HG03558 (cell line): ENCODE measurements around the gene SRRM5.
"Not testable (repeated sequence)": the region's sequence is repeated elsewhere in the genome, so short reads cannot be mapped to it uniquely, and the experiment has no call there.

Experiments used
- ATAC-seq: cut with Tn5 transposase; IDR thresholded peaks from one replicate; pipeline ENCODE4 v1.9.1; 2021; ENCODE audit warnings: moderate number of reproducible peaks; ENCODE audit not compliant: unreplicated experiment; ENCODE audit errors: extremely low read depth

The SRRM5 gene

DNA sequence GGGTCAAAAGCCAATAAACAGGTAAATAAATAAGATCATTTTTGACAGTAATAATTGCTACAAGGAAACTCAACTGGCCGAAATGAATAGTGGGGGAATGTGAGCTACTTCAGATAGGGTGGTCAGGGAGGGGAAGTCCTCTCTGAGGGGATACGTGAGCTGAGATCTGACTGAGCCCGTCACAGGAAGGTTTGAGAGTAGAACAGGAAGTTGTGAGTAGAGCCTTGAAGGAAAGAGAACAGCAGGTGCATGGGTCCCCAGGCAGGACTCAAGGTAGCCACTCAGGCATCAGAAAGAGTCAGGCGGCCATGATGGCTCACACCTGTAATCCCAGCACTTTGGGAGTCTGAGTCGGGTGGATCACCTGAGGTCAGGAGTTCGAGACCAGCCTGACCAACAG, 22.2 kb upstream of the SRRM5 start:
- no peak for ATAC-seq

DNA sequence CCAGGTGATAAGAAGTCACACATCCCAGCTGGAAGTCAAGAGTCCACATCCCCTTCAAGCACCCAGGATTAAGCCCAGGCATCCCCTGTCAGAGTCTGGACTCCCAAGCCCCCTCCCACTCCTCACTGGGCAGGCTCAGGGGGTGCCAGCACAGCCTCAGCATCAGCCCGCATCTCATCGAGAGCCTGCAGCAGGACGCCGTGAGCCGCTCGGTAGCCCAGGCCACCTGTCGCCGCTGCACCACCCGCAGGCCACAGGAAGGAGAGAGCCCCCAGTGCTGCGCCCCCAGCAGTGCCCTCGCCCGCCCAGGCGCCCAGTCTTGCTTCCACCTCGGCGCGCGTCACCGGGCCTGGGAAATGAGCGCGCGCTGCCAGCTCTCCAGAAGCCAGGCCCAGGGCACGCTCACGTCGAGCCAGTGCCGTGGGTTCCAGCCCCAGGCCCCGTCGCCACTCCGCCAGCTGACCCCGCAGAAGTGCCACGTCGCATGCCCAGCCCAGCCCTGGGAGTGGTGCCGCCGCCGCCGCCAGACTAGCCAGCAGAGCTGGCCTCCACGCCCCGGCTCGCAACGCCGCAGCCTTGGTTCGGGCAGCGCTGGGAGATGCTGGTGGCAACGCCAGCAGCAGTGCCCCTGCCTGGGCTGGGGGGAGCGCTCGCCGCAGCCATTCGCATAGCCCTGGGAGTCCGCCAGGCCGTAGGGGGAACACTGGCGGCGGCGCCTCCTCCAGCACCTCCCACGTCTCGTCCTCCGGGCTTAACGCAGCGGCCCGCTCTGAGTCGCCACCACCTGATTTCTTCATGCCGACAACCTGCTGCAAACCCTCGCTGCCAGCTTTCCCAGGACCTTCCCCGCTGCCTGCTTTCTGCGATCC, 19.8 kb upstream of the SRRM5 start:
- ATAC-seq = no peak

DNA sequence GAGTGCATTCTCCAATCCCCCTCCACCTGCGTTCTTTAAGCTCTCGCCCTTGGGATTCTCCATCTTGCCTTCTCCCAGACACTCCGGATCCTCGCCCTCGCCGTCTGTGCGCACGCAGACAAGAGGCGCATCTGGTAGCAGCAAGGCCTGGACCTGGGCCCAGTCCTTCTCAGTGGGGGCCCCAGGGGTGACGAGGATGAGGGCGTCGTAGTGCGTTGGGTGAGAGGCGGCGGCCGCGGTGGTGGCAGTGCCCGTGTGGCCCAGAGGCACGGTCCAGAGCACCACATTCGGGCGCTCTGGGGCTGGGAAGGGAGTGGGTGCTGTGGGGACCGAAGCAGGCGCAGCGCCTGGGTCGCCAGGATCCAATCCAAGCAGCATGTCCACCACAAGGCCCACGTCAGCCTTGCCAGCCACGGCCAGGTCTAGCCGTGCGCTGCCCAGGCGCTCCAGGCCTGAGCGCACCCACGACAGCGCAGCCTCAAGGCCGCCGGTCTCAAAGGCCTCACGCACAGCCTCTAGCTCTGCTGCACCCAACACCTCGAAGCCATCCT, 19.0 kb upstream of the SRRM5 start:
- ATAC-seq = no peak

DNA sequence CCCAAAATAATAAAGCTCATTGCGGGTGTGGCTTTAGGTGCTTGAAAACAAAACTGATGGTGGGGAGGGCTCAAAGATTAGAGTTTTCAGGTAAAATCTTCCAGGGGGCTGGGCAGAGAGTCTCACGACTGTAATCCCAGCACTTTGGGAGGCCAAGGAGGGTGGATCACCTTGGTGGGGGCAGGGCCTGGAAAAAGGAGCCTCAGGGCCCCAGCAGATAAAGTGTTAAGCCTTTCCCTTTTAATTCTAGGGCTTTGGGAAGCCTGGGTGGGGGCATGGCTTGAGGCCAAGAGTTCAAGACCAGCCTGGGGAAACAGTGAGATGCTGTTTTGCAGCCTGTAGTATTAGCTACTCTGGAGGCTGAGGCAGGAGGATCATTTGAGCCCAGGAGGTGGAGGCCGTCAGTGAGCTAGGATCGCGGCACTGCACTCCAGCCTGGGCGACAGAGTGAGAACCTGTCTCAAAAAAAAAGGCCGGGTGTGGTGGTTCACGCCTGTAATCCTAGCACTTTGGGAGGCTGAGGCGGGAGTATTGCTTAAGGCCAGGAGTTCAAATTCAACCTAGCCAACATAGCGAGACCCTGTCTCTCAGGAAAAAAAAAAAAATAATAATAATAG, 17.7 kb upstream of the SRRM5 start:
- no peak for ATAC-seq

DNA sequence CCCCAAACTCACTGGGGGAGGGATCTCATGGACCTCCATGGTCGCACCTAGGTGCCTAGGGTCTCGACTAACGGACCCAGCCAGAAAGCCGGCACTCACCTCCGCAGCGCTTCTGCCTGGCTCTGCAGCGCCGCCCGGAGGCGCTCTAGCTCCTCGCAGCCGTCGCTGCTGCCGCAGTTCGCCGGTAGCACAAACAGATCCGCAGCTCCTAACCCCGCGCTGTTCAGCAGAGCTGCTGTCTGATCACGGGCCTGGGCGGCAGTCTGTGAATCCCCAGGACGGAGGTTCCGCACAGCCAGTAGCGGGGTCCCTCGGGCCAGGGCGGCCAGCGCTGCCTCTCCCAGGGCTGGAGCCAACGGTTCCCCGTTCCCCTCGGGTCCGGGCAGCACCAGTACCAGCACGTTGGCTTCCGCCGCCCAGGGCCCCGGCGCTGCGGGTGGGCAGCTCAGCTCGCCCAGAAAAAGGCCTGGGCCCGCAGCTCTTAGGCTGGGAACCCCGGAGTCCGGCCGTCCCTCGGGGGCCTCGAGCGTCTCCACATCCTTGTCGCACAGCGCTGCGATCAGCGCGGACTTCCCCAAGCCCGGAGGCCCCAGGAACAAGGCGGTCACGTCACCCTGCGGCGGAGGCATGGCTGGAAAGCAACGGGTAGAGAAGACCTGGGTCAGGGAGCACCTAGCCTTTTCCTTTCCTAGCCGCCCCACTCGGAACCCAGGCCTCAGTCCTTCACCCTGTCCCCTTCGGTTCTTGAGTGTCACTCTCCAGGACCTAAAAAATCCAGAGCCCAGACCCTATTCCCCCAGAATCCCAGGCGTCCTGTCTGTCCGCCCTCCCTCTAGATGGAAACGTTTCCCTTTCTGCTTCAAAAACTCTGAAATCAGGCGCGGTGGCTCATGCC, 16.9 kb upstream of the SRRM5 start:
- no peak for ATAC-seq

DNA sequence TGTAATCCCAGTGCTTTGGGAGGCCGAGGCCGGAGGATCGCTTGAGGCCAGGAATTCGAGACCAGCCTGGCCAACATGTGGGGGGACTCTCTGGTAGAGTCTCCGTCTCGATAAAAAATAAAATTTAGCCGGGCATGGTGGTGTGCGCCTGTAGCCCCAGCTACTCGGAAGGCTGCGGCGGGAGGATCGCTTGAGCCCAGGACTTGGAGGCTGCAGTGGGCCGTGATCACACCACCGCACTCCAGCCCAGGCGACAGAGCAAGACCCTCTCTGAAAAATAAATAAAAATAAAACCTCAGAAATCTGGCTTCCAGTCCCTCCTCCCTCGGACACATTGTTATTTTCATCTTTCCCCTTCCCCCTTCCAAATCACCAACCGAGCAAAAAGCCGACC, 16.3 kb upstream of the SRRM5 start:
- no peak for ATAC-seq

DNA sequence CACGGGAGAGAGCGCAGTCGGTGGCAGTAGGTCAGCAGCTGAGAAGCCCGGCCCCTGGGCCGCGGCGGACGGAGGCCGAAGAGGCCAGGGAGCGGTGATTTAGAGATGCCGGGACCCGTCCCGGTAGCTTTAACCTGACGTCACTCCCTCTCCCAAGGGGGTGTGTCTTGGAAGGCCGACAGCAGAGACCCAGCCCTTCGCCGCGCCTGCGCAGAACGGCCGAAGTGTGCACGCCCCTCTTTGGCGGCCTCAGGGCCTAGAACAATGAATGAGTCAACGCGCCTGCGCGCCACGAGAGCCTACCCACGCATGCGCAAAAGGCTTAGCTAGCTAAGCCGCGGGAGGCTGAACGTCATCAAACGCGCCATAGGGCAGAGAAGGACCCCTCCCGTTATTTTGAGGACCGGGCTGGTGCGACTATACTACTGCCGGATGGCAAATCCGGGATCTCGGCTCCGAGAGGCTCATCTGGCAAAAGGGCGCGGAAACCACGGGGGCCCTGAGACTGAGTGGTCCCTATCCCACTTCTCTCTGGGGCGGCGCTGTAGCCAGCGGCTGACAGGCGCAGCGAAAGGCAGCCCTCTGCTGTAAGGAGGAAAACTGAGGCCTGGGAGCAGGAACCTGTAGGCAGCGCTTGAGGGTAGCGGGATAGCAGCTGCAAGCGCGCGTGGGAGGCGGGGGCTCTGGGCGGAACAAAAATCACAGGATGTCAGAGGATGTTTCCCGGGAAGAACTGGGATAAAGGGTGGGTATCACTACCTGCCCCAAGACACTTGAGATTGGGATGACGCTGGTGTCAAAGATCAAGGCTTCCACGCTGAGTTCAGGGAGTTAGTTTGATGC, 15.7 kb upstream of the SRRM5 start, which contains the start of the genes IRGQ and ZNF576:
TSS of gene IRGQ (minus strand) at position 136 of the 843 bp plus-strand sequence. CDS start 796 bp downstream, outside the sequence.
TSS of gene ZNF576 (plus strand) at position 597 of the 843 bp plus-strand sequence. CDS start 514 bp downstream, outside the sequence.
- ATAC-seq = peak; percentile 58

DNA sequence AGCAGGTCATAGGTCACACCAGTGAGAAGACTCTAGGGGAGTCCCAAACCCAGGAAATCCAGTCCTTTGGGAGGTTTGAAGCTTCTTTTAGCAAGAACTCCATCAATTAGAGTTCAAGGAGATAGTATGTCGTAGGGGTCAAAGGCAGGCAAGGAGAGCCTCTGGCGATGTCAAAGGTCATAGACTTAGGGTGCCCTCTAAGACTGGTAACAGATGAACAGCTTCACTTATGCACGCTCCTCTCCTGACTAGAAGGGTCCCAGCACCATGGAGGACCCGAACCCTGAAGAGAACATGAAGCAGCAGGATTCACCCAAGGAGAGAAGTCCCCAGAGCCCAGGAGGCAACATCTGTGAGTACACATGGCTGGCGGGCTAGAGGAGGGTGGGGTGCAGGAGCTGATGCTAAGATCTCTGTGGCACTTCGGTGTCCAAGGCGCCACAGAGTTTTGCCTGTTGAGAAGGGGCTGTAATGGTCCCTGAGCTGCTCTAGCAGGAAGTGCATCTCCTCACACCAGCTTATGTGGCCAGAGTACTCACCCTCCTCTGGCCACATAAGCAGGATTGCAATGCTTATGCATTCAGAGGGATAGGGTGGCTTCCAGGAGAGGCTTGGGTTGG, 14.9 kb upstream of the SRRM5 start:
- ATAC-seq = no peak

DNA sequence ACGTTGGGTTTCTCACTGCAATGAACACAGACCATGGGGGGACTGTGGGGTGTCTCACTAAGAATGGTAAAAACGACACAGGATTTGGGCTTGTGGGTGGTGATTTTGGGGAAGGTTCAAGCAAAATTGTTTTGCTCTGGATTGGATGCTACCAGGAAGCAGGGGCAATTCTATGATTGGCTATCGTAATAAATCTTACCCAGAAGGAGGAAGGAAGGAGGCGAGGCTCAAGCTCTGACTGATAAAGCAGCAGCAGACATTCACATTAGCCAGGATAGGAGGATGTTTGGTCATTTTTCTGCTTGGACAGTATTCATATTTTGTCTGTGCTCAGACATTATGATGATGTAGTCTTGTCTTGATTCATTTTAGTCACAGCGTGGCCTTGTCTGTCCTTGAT, 14.0 kb upstream of the SRRM5 start:
- ATAC-seq = no peak

DNA sequence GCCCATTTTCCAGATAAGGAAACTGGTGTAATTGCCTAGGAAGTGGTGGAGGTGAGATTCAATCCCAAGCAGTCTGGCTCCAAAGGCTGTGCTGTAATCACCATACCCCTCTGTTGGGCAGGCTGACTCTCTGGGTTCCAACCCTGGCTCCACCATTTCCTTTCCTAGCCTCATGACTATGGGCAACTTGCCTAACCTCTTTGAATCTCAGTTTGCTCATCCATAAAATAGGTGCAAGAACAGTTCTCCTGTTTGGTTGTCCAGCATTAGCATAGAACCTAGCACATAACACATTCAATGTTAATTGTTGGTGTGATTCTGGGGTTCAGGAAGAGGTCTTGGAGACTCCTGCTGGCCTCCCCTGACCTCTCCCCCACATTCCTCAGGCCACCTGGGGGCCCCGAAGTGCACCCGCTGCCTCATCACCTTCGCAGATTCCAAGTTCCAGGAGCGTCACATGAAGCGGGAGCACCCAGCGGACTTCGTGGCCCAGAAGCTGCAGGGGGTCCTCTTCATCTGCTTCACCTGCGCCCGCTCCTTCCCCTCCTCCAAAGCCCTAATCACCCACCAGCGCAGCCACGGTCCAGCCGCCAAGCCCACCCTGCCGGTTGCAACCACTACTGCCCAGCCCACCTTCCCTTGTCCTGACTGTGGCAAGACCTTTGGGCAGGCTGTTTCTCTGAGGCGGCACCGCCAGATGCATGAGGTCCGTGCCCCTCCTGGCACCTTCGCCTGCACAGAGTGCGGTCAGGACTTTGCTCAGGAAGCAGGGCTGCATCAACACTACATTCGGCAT, 13.2 kb upstream of the SRRM5 start:
- ATAC-seq = no peak

DNA sequence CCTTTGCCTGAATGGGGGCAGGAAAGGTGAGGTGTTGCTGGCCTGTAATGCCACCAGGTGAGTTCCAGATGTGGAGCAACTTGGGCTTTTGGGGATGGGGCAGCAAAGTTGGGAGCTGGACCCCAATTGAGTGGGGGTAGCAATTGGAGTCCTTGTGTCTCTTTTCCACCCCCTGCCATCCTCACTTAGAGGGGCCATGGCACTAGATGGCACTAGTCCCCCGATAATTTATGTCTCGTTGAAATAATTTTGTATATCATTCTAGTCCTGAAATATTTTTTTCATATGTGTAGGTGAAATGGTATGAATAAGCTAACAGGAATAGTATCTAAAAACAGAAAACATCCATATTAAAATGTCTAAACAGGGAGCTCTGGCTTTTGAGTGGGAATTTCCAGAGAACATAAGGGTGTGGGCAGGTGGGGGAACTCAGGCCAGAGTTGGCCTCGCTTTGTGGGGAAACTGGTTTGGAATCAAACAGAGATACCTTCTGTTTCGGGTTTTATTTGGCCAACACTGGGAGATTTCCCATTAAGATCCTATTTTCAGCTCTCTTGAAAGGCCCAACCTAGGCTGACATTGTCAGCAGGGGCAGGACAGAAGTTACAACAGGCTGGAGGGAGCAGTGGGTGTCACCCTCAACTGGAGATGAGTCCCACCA, 12.1 kb upstream of the SRRM5 start:
- no peak for ATAC-seq

DNA sequence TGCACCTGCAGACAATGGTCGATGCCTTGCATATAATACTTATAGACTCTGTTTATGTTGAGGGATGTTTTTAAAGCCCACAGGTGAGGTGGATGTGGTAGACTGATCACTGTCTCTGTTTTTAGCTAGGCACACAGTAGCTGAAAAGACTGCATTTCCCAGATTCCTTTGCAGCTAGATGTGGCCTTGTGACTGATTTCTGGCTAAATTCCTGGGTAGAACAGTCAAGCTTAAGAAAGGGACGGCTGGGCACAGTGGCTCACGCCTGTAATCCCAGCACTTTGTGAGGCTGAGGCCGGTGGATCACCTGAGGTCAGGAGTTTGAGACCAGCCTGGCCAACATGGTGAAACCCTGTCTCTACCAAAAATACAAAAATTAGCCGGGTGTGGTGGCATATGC, 11.6 kb upstream of the SRRM5 start:
- not testable (repeated sequence) for ATAC-seq

DNA sequence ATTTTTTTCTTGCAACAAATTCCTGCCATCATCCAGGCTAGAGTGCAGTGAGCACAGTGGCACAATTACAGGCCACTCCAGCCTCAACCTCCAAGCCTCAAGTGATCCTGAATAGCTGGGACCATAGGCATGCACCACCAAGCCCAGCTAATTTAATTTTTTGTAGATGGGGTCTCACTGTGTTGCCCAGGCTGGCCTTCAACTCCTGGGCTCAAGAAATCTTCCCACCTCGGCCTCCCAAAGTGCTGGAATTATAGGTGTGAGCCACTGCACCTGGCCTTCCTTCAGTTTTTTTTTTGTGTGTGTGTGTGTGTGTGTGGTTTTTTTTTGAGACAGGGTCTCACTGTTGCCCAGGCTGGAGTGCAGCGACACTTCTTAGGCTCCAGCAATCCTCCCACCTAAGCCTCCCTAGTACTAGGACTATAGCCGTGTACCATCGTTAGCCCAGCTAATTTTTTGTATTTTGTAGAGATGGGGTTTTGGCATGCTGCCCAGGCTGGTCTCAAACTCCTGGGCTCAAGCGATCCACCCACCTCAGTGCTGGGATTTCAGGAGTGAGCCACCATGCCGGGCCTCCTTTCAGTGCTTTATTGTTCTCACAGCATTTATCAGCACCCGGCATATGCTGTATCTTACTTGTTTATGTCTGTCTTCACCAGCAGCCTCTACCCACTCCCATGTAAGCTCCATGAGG, 5.9 kb upstream of the SRRM5 start:
- no peak for ATAC-seq

DNA sequence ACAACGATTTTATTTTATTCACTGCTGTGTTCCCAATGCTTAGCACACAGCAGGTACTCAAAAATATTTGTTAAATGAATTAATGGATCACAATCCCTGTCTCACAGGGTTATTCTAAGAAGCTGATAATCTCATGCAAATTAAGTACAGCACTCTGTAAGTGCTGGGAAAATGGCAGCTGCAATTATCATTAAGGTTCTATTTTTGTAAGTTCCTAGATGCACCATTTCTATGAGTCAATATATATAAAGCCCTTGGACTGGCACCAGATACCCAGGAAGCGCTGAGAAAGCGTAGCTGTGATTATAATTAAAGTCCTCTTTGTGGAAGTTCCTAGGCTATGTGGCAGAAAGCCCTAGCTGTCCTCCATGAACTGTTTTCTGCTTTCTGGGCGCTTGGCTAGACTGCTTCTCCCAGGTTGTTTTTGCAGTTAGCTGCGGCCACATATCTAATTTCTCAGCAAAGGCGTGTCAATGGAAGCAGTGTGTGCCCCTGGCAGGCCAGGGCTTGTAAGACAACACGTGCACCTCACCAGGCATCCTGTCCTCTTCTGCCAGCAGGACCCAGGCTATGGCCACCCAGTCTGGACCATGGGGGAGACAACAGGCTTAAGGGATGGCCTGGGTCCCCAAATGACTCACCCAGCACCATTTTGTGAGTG, 5.2 kb upstream of the SRRM5 start:
- no peak for ATAC-seq

DNA sequence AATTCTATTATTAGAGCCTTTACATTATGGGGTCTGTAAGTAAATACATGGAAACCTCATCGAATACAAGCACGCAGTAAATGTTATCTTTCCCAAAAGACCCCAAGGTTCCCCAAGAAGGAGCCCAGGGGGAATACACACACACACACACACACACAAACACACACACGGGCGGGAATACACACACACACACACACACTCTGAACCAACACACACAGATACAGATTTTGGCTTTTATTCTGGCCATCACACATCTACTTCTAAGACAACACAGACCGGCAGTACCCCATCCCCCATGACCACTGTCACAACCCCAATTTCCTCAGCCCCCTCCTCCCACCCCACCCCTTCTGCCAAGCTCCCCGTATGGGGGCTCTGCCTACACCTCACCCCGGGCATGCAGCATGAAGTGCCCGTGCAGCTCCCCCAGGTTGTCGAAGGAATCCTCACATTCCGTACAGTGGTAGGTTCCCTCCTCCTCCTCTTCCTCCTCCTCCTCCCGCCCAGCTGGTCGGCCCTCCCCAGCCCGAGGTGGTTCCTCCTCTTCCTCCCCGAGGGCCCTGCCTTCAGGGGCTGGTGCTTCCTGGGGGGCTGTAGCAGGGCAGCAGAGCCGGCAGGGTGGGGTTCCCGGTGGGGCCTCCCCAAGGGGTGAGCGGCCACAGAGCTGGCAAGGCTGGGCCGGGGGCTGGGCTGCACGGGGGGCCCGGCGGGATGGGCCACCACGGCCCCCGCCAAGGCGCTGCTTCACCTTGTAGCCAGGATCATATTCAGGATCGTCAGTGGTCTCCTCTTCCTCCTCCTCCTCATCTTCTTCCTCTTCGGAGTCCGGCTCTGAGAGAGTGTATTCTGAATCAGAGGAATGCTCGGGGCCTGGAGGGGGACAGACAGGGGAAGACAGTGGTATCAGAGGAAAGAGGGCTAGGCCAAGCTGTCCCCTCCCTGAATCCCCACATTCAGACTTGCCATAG, 4.4 kb upstream of the SRRM5 start:
- ATAC-seq = no peak

DNA sequence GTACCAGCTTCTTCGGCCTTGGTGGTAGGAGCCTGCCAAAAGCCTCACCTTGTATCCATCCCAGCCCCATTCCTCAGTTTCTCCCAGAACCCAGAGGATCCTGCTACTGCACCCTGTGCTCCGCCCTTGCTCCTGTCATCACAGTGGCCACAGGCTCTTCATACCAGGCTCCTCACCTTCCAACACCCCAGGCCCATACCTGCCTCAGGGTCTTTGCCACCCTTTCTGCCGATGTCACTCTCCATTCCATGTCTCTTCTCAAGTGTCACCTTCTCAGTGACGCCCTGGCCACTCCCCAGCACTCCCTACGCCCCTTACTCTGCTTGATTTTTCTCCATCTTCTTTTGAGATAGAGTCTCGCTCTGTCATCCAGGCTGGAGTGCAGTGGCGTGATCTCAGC, 2.0 kb upstream of the SRRM5 start:
- ATAC-seq = no peak
